H1 (cell line): ENCODE results near the gene FKBP1A. TPM values are rescaled to one million over a fixed set of nuclear protein-coding genes. Genes with fewer than 3 reads are reported as not detected.
A peak's percentile ranks its signal among the peaks of the same experiment; 100 is the strongest.

Experiments
- CTCF ChIA-PET: fragments of 300-600 bp; sonication (Branson Sonifier 250); formaldehyde crosslinking; loops from one replicate; lab custom pipeline; 2021; ENCODE audit not compliant: partially characterized antibody; lab: Charles Lee
- POLR2A ChIA-PET: fragments of 300-600 bp; sonication (Branson Sonifier 250); formaldehyde crosslinking; loops from one replicate; lab custom pipeline; 2021; ENCODE audit warnings: inconsistent platforms; ENCODE audit not compliant: partially characterized antibody; lab: Charles Lee
- DNase-seq, 2 experiments: peaks; one replicate each; pipeline versions ENCODE4 v3.0.0 to v3.0.0-alpha.2; 2010 to 2022; ENCODE audit warnings: low spot score in 2 of 2, low read depth in 1 of 2, mixed read lengths in 1 of 2
- FAIRE-seq: peaks from 2 replicates; lab custom pipeline; 2011; peaks lifted over from hg19 to GRCh38; lab: Jason Lieb, UNC
- H2AFZ ChIP-seq: 2 replicates; pipeline ENCODE4 v1.8.1; 2012; ENCODE audit warnings: low read length, inconsistent platforms
- H2AK5ac ChIP-seq: 2 replicates; pipeline ENCODE4 v1.6.1; 2013; ENCODE audit warnings: low read depth, low read length
- H2BK120ac ChIP-seq: replicated peaks from 2 replicates; pipeline ENCODE3; 2013; ENCODE audit warnings: low read depth, low read length, inconsistent platforms
- H2BK12ac ChIP-seq: 2 replicates; pipeline ENCODE4 v1.6.1; 2013; ENCODE audit warnings: low read depth, low read length
- H2BK15ac ChIP-seq: 2 replicates; pipeline ENCODE4 v1.6.1; 2013; ENCODE audit warnings: low read length
- H2BK20ac ChIP-seq: 2 replicates; pipeline ENCODE4 v1.6.1; 2013; ENCODE audit warnings: low read length
- H2BK5ac ChIP-seq: 2 replicates; pipeline ENCODE4 v1.6.1; 2013; ENCODE audit warnings: low read depth, low read length
- H3K14ac ChIP-seq: 2 replicates; pipeline ENCODE4 v1.6.1; 2013; ENCODE audit warnings: inconsistent platforms; ENCODE audit not compliant: insufficient read length
- H3K18ac ChIP-seq: 2 replicates; pipeline ENCODE4 v1.6.1; 2013; ENCODE audit warnings: low read length; ENCODE audit errors: extremely low read depth
- H3K23ac ChIP-seq: 2 replicates; pipeline ENCODE4 v1.6.1; 2013; ENCODE audit warnings: inconsistent platforms; ENCODE audit not compliant: insufficient read length
- H3K23me2 ChIP-seq: 2 replicates; pipeline ENCODE4 v1.6.1; 2013; ENCODE audit warnings: low read depth, low read length
- H3K27ac ChIP-seq: 2 replicates; pipeline ENCODE4 v1.6.1; 2011; ENCODE audit warnings: low read depth, low read length, inconsistent platforms
- H3K27me3 ChIP-seq, 4 experiments: replicated peaks in 1 of 4; 1 replicate in 1 of 4; 2 replicates in 3 of 4; pipeline versions ENCODE4 v1.6.1 to v1.8.1; 2011 to 2013; ENCODE audit warnings: low read length in 3 of 4, mild to moderate bottlenecking in 3 of 4, inconsistent platforms in 2 of 4, mixed read lengths in 2 of 4, moderate library complexity in 1 of 4; ENCODE audit not compliant: control insufficient read depth in 3 of 4, insufficient read depth in 3 of 4; ENCODE audit errors: extremely low read depth in 1 of 4
- H3K36me3 ChIP-seq, 4 experiments: 2 replicates each; pipeline versions ENCODE4 v1.6.1 to v1.8.1; 2011 to 2013; ENCODE audit warnings: mild to moderate bottlenecking in 4 of 4, low read length in 3 of 4, moderate library complexity in 2 of 4, control low read depth in 1 of 4, inconsistent platforms in 1 of 4; ENCODE audit not compliant: insufficient read depth in 4 of 4, control insufficient read depth in 2 of 4
- H3K4ac ChIP-seq: replicated peaks from 2 replicates; pipeline ENCODE3; 2013; ENCODE audit warnings: low read length, low read depth, mixed read lengths, inconsistent platforms; ENCODE audit not compliant: insufficient read length
- H3K4me1 ChIP-seq, 4 experiments: replicated peaks in 1 of 4; 1 replicate in 1 of 4; 2 replicates in 3 of 4; pipeline versions ENCODE4 v1.6.1 to v1.8.1; 2011 to 2013; ENCODE audit warnings: low read length in 3 of 4, inconsistent platforms in 2 of 4, mixed read lengths in 1 of 4; ENCODE audit not compliant: insufficient read depth in 4 of 4, control insufficient read depth in 3 of 4
- H3K4me2 ChIP-seq, 2 experiments: 2 replicates each; pipeline versions ENCODE4 v1.6.1 to v1.8.1; 2011 to 2013; ENCODE audit warnings: low read depth in 2 of 2, low read length in 2 of 2, control low read depth in 1 of 2, inconsistent platforms in 1 of 2, mild to moderate bottlenecking in 1 of 2; ENCODE audit not compliant: insufficient read depth in 1 of 2
- H3K4me3 ChIP-seq, 4 experiments: fragments of 200-600, 300-600 bp in 1 of 4; sonication (generic), shearing (Covaris generic), sonication (Bioruptor Twin) in 1 of 4; 2 replicates each; pipeline versions ENCODE4 v1.5.1 to v1.8.1; 2011 to 2016; ENCODE audit warnings: low read length in 4 of 4, low read depth in 3 of 4, control low read depth in 2 of 4, inconsistent platforms in 2 of 4, mild to moderate bottlenecking in 2 of 4, mixed read lengths in 1 of 4, moderate library complexity in 1 of 4; ENCODE audit not compliant: insufficient read depth in 2 of 4; ENCODE audit errors: extremely low read depth in 1 of 4
- H3K56ac ChIP-seq: replicated peaks from 2 replicates; pipeline ENCODE3; 2013; ENCODE audit warnings: low read depth, mild to moderate bottlenecking, mixed read lengths, low read length, inconsistent platforms; ENCODE audit not compliant: insufficient read length
- H3K79me1 ChIP-seq: 2 replicates; pipeline ENCODE4 v1.6.1; 2013; ENCODE audit warnings: low read depth, low read length, control low read depth
- H3K79me2 ChIP-seq, 2 experiments: 2 replicates each; pipeline versions ENCODE4 v1.6.1 to v1.8.1; 2012 to 2013; ENCODE audit warnings: low read length in 2 of 2, mild to moderate bottlenecking in 2 of 2, inconsistent platforms in 1 of 2; ENCODE audit not compliant: insufficient read depth in 2 of 2, control insufficient read depth in 1 of 2
- H3K9ac ChIP-seq, 4 experiments: replicated peaks in 1 of 4; 1 replicate in 1 of 4; 2 replicates in 3 of 4; pipeline versions ENCODE4 v1.6.1 to v1.8.1; 2011 to 2013; ENCODE audit warnings: low read depth in 3 of 4, low read length in 3 of 4, control low read depth in 2 of 4, mild to moderate bottlenecking in 2 of 4, moderate library complexity in 2 of 4, inconsistent platforms in 1 of 4; ENCODE audit errors: extremely low read depth in 1 of 4
- H3K9me3 ChIP-seq, 2 experiments: 2 replicates each; pipeline versions ENCODE4 v1.6.1 to v1.8.1; 2012 to 2013; ENCODE audit warnings: mild to moderate bottlenecking in 2 of 2, moderate library complexity in 2 of 2, control low read depth in 1 of 2, inconsistent platforms in 1 of 2, low read depth in 1 of 2, low read length in 1 of 2, mixed read lengths in 1 of 2; ENCODE audit not compliant: insufficient read depth in 2 of 2
- H4K20me1 ChIP-seq, 2 experiments: replicated peaks in 1 of 2; 2 replicates each; pipeline versions ENCODE3 to v1.8.1; 2011 to 2013; ENCODE audit warnings: inconsistent platforms in 2 of 2, low read length in 2 of 2, mild to moderate bottlenecking in 1 of 2; ENCODE audit not compliant: insufficient read depth in 2 of 2, control insufficient read depth in 1 of 2
- H4K5ac ChIP-seq: 2 replicates; pipeline ENCODE4 v1.6.1; 2013; ENCODE audit warnings: low read length, low read depth, mixed read lengths, inconsistent platforms; ENCODE audit not compliant: insufficient read length
- H4K8ac ChIP-seq: 2 replicates; pipeline ENCODE4 v1.8.0; 2013; ENCODE audit warnings: mild to moderate bottlenecking, moderate library complexity, low read length, inconsistent platforms; ENCODE audit not compliant: insufficient read depth; ENCODE audit errors: extremely low read depth
- H4K91ac ChIP-seq: replicated peaks from 2 replicates; pipeline ENCODE3; 2013; ENCODE audit warnings: low read length, mixed read lengths, inconsistent platforms; ENCODE audit not compliant: insufficient read length
- CEBPB ChIP-seq: IDR thresholded peaks from 2 replicates; pipeline ENCODE4 v1.6.1; 2012; ENCODE audit warnings: low read depth, low read length
- CREB1 ChIP-seq: IDR thresholded peaks from 2 replicates; pipeline ENCODE4 v1.6.1; 2012; ENCODE audit warnings: inconsistent platforms
- EGR1 ChIP-seq: IDR thresholded peaks from 2 replicates; pipeline ENCODE4 v1.6.1; 2011; ENCODE audit warnings: low read depth, low read length, borderline replicate concordance
- GABPA ChIP-seq: IDR thresholded peaks from 2 replicates; pipeline ENCODE4 v1.6.1; 2011; ENCODE audit warnings: mild to moderate bottlenecking, low read length, moderate library complexity, borderline replicate concordance; ENCODE audit not compliant: insufficient read depth
- RAD21 ChIP-seq, 2 experiments: IDR thresholded peaks in 1 of 2; conservative IDR thresholded peaks in 1 of 2; 2 replicates each; pipeline ENCODE4 v1.6.1; 2011; ENCODE audit warnings: low read depth in 2 of 2, low read length in 2 of 2, improper control_type of control experiment in 1 of 2, inconsistent platforms in 1 of 2, mild to moderate bottlenecking in 1 of 2, moderate library complexity in 1 of 2
- SUZ12 ChIP-seq: fragments of 200-600 bp; sonication (generic); IDR thresholded peaks from 2 replicates; pipeline ENCODE4 v1.6.1; 2012; ENCODE audit warnings: mild to moderate bottlenecking, inconsistent platforms, low read length, moderate library complexity, mixed read lengths
- YY1 ChIP-seq: IDR thresholded peaks from 2 replicates; pipeline ENCODE4 v1.6.1; 2011; ENCODE audit warnings: low read depth, mild to moderate bottlenecking, low read length
- WGBS, 2 experiments: shearing (Covaris generic) in 1 of 2; methylation state at CpG; one replicate each; pipeline versions ENCODE4 v1.1.6 to v1.1.7; 2013 to 2015; ENCODE audit warnings: low lambda C conversion rate in 2 of 2, mixed read lengths in 2 of 2, inconsistent platforms in 1 of 2, low coverage in 1 of 2, missing lambda C conversion rate in 1 of 2; ENCODE audit not compliant: insufficient replicate concordance in 2 of 2, insufficient coverage in 1 of 2, insufficient read length in 1 of 2; ENCODE audit errors: extremely low coverage in 1 of 2, missing lambda C conversion rate in 1 of 2; 5-methylcytosine and 5-hydroxymethylcytosine counted together
- polyA plus RNA-seq, 7 experiments: library from polyadenylated mRNA; depleted of rRNA in 3 of 7; stranded (reverse) in 5 of 7; unstranded in 2 of 7; fragments of >200 nt in 5 of 7; fragments of 200-250 nt in 2 of 7; gene quantifications; 1 replicate in 5 of 7; 2 replicates in 1 of 7; 4 replicates in 1 of 7; pipeline versions ENCODE4 v1.2.1 to v1.2.3, GENCODE V29; 2011 to 2013; ENCODE audit warnings: missing spikeins in 2 of 7, mixed read lengths in 2 of 7
- total RNA-seq: library from RNA; stranded (reverse); fragmentation: NEBNext Ultra II Directional; extraction: Animal tissue kit (Norgen Biotek cat#: 25700); gene quantifications from 2 replicates; pipeline ENCODE4 v1.2.1, GENCODE V29; 2021

Gene FKBP1A
- total and polyA plus RNA-seq, 2 of the 8 experiments (the other 6 are each of a cell fraction or from before 2014, with no cell fraction given), result 250 to 685 TPM

DNA sequence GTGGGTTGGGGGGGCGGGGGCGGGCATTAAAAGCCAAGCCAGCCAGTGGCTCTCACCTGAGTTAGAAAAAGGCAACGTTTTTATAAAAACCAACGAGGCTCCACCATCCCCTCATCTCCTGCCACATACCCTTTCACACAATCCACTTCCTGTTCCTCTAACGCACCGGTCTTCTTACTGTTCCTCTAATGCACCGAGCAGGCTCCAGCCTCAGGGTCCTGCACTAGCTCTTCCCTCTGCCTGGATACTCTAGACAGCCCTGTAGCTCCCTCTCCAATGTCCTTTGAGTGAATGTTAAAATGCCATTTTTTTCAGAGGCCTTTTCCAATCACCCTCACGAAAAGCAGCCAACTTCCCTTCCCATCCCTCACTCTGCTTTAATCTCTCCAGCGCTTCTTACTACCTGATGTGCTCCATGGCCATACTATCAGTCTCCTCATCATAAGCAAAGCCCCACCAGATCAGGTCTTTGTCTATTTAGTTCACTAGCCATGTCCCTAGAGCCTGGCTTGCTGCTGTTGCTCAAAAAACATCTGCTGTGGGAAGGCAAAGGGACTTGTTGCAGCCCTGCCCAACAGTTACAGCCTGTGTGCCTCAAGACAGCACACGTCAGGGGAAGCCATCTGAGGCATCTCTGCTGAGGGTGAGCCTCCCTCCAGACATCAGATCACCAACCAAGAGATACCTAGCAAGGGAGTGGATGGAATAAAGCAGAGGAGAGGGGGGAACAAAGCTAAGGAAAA lies 3.9 kb downstream of the FKBP1A start:
- H3K36me3 ChIP-seq, result no peaks in the 10 kb centered on the region
- FAIRE-seq (no peak), DNase-seq (no peak)
- H3K9ac ChIP-seq, result no peak overlapping the region
- peak overlapping the region in 1 of 2 experiments; percentile 96; a peak in 1 of 4 replicates for H3K4me2 ChIP-seq
- no peak overlapping the region for H2BK5ac ChIP-seq
- H3K9me3 ChIP-seq, result no peaks in the 10 kb centered on the region
- H2AFZ ChIP-seq, result no peak overlapping the region
- H4K5ac ChIP-seq, result no peak overlapping the region
- H3K4me1 ChIP-seq, result peaks cover 10 to 31% (median 11%) of the 10 kb centered on the region in 4 experiments; a peak in 6 of 7 replicates
- H3K4me3 ChIP-seq, result peak overlapping the region in 2 of 4 experiments; percentile 10 to 26; a peak in 2 of 8 replicates
- H3K79me1 ChIP-seq, result peaks cover 36% of the 10 kb centered on the region
- peak overlapping the region; percentile 17 for H4K91ac ChIP-seq
- H2AK5ac ChIP-seq, result no peak overlapping the region
- H3K18ac ChIP-seq, result no peak overlapping the region
- no peak overlapping the region for H4K8ac ChIP-seq
- H2BK15ac ChIP-seq, result no peak overlapping the region
- H3K4ac ChIP-seq, result no peak overlapping the region
- H3K23ac ChIP-seq, result no peak overlapping the region
- POLR2A ChIA-PET, result interaction anchor here (1.0 to 1.7 kb wide), 5 partner anchors 9 to 81 kb away, joined by 3 to 5 read pairs (median 4); no protein-coding TSS in a partner anchor
- H4K20me1 ChIP-seq, result peaks cover 22 to 39% of the 10 kb centered on the region in 2 experiments
- H3K79me2 ChIP-seq, result peaks cover 34 to 85% of the 10 kb centered on the region in 2 experiments
- CTCF ChIA-PET, result interaction anchor here (1.0 to 1.4 kb wide), 3 partner anchors 9 to 76 kb away, joined by 3 to 5 read pairs (median 5); no protein-coding TSS in a partner anchor
- no peak overlapping the region for H2BK12ac ChIP-seq
- no peak overlapping the region for H3K14ac ChIP-seq
- H3K23me2 ChIP-seq, result peaks cover 8% of the 10 kb centered on the region
- no peak overlapping the region for H3K56ac ChIP-seq
- H3K27ac ChIP-seq, result 0 out of 2 replicates have a peak overlapping the region, but pooled peaks have one; percentile 17
- no peaks in the 10 kb centered on the region for H3K27me3 ChIP-seq
- no peak overlapping the region for H2BK120ac ChIP-seq
- 86% methylated on average over 10 of the region's 10 CpGs; no CpG with 5 or more reads in 1 of the 2 experiments for WGBS, 2 experiments
- no peak overlapping the region for H2BK20ac ChIP-seq
- no peak for TF ChIP-seq CREB1
- no peak for TF ChIP-seq RAD21 (IDR thresholded peaks at IDR 0.05 in 1 of 2, conservative IDR thresholded peaks at IDR 0.05 in 1 of 2; ENCODE audit: low read depth in 2 of 2, low read length in 2 of 2)
- TF ChIP-seq YY1, result no peak
- TF ChIP-seq GABPA, result no peak
- TF ChIP-seq EGR1, result no peak
- TF ChIP-seq SUZ12, result no peak
- TF ChIP-seq CEBPB, result no peak
